H9 (cell line): ENCODE measurements around the gene TRMT1. TPM values are rescaled to one million over a fixed set of nuclear protein-coding genes. Genes with fewer than 3 reads are reported as not detected.

Source experiments
- DNase-seq: peaks from one replicate; pipeline ENCODE4 v3.0.0-alpha.2; 2017
- H2AFZ ChIP-seq: one replicate; pipeline ENCODE4 v1.6.1; 2013; ENCODE audit warnings: mild to moderate bottlenecking, low read length, control low read depth, moderate library complexity
- H2AK5ac ChIP-seq: 2 replicates; pipeline ENCODE4 v1.6.1; 2013; ENCODE audit warnings: low read length, control low read depth, mixed read lengths; ENCODE audit not compliant: insufficient read length
- H2BK120ac ChIP-seq: one replicate; pipeline ENCODE4 v1.6.1; 2013; ENCODE audit warnings: low read depth, mild to moderate bottlenecking, low read length, control low read depth, inconsistent platforms; ENCODE audit not compliant: poor library complexity, severe bottlenecking
- H2BK12ac ChIP-seq: 2 replicates; pipeline ENCODE4 v1.6.1; 2013; ENCODE audit warnings: low read length, control low read depth, mixed read lengths, low read depth; ENCODE audit not compliant: insufficient read length
- H2BK15ac ChIP-seq: 2 replicates; pipeline ENCODE4 v1.6.1; 2013; ENCODE audit warnings: low read depth, low read length, control low read depth
- H2BK20ac ChIP-seq: one replicate; pipeline ENCODE4 v1.6.1; 2013; ENCODE audit warnings: low read depth, mild to moderate bottlenecking, low read length, control low read depth, inconsistent platforms; ENCODE audit not compliant: poor library complexity, severe bottlenecking
- H2BK5ac ChIP-seq: 2 replicates; pipeline ENCODE4 v1.6.1; 2013; ENCODE audit warnings: low read length, control low read depth, mixed read lengths; ENCODE audit not compliant: insufficient read length
- H3K14ac ChIP-seq: 2 replicates; pipeline ENCODE4 v1.6.1; 2013; ENCODE audit warnings: low read length, control low read depth; ENCODE audit not compliant: insufficient read depth
- H3K18ac ChIP-seq: 2 replicates; pipeline ENCODE4 v1.6.1; 2013; ENCODE audit warnings: low read depth, mild to moderate bottlenecking, mixed read lengths, low read length, control low read depth; ENCODE audit not compliant: insufficient read length
- H3K23ac ChIP-seq: 2 replicates; pipeline ENCODE4 v1.6.1; 2013; ENCODE audit warnings: low read length, control low read depth, mixed read lengths, low read depth; ENCODE audit not compliant: insufficient read length
- H3K23me2 ChIP-seq: 2 replicates; pipeline ENCODE4 v1.6.1; 2013; ENCODE audit warnings: low read depth, mild to moderate bottlenecking, mixed read lengths, low read length, control low read depth; ENCODE audit not compliant: insufficient read length, poor library complexity, severe bottlenecking
- H3K27ac ChIP-seq: 2 replicates; pipeline ENCODE4 v1.5.1; 2013; ENCODE audit warnings: low read length, control low read depth, mixed read lengths, low read depth; ENCODE audit not compliant: insufficient read length
- H3K27me3 ChIP-seq: 2 replicates; pipeline ENCODE4 v1.6.1; 2013; ENCODE audit warnings: low read length, control low read depth, inconsistent platforms; ENCODE audit not compliant: insufficient read depth
- H3K4ac ChIP-seq: 2 replicates; pipeline ENCODE4 v1.6.1; 2013; ENCODE audit warnings: low read depth, mild to moderate bottlenecking, control low read depth, inconsistent platforms, low read length, moderate library complexity
- H3K4me1 ChIP-seq: 2 replicates; pipeline ENCODE4 v1.6.1; 2013; ENCODE audit warnings: low read length, control low read depth, inconsistent platforms; ENCODE audit not compliant: insufficient read depth
- H3K4me2 ChIP-seq: 2 replicates; pipeline ENCODE4 v1.6.1; 2013; ENCODE audit warnings: low read length, control low read depth, mixed read lengths; ENCODE audit not compliant: insufficient read length, insufficient read depth
- H3K56ac ChIP-seq: 2 replicates; pipeline ENCODE4 v1.6.1; 2013; ENCODE audit warnings: low read depth, mild to moderate bottlenecking, mixed read lengths, low read length, control low read depth; ENCODE audit not compliant: insufficient read length
- H3K79me1 ChIP-seq: 2 replicates; pipeline ENCODE4 v1.6.1; 2013; ENCODE audit warnings: low read depth, mild to moderate bottlenecking, moderate library complexity, low read length, control low read depth, inconsistent platforms; ENCODE audit not compliant: insufficient read depth, poor library complexity, severe bottlenecking
- H3K79me2 ChIP-seq: 2 replicates; pipeline ENCODE4 v1.6.1; 2013; ENCODE audit warnings: low read length, control low read depth, inconsistent platforms; ENCODE audit not compliant: insufficient read depth
- H3K9ac ChIP-seq: 2 replicates; pipeline ENCODE4 v1.6.1; 2013; ENCODE audit warnings: low read length, control low read depth, mixed read lengths; ENCODE audit not compliant: insufficient read length; ENCODE audit errors: extremely low read depth
- H3K9me3 ChIP-seq: one replicate; pipeline ENCODE4 v1.6.1; 2013; ENCODE audit warnings: low read depth, low read length, inconsistent platforms; ENCODE audit not compliant: control insufficient read depth
- H3T11ph ChIP-seq: one replicate; pipeline ENCODE4 v1.6.1; 2013; ENCODE audit warnings: mild to moderate bottlenecking, low read length, control low read depth, inconsistent platforms
- H4K20me1 ChIP-seq: one replicate; pipeline ENCODE4 v1.6.1; 2013; ENCODE audit not compliant: control insufficient read depth, insufficient read length, insufficient read depth
- H4K5ac ChIP-seq: 2 replicates; pipeline ENCODE4 v1.6.1; 2013; ENCODE audit warnings: low read depth, mild to moderate bottlenecking, mixed read lengths, low read length, control low read depth; ENCODE audit not compliant: insufficient read length
- H4K8ac ChIP-seq: replicated peaks from 2 replicates; pipeline ENCODE4 v1.6.1; 2013; ENCODE audit warnings: low read length, control low read depth, mixed read lengths, low read depth; ENCODE audit not compliant: insufficient read length
- H4K91ac ChIP-seq: 2 replicates; pipeline ENCODE4 v1.6.1; 2013; ENCODE audit warnings: low read depth, mild to moderate bottlenecking, moderate library complexity, mixed read lengths, low read length, control low read depth; ENCODE audit not compliant: insufficient read length
- H3K27ac Mint-ChIP-seq, 3 experiments: 2 replicates in 2 of 3; 3 replicates in 1 of 3; pipeline ENCODE4 v1.8.0; 2020 to 2021; ENCODE audit warnings: mixed read lengths in 3 of 3, mild to moderate bottlenecking in 1 of 3, moderate library complexity in 1 of 3
- H3K27me3 Mint-ChIP-seq: 2 replicates; pipeline ENCODE4 v1.8.0; 2021; ENCODE audit warnings: low read depth, mild to moderate bottlenecking, moderate library complexity, mixed read lengths
- H3K36me3 Mint-ChIP-seq, 3 experiments: 2 replicates in 2 of 3; 3 replicates in 1 of 3; pipeline ENCODE4 v1.8.0; 2020 to 2021; ENCODE audit warnings: low read depth in 3 of 3, mixed read lengths in 3 of 3; ENCODE audit not compliant: insufficient read depth in 1 of 3
- H3K4me1 Mint-ChIP-seq, 2 experiments: 2 replicates each; pipeline ENCODE4 v1.8.0; 2020; ENCODE audit warnings: mixed read lengths in 2 of 2
- H3K4me3 Mint-ChIP-seq, 2 experiments: 2 replicates in 1 of 2; 3 replicates in 1 of 2; pipeline ENCODE4 v1.8.0; 2020 to 2021; ENCODE audit warnings: mild to moderate bottlenecking in 2 of 2, mixed read lengths in 2 of 2, moderate library complexity in 1 of 2
- H3K9me3 Mint-ChIP-seq, 2 experiments: 2 replicates in 1 of 2; 3 replicates in 1 of 2; pipeline ENCODE4 v1.8.0; 2020; ENCODE audit warnings: mild to moderate bottlenecking in 2 of 2, mixed read lengths in 2 of 2, moderate library complexity in 1 of 2
- WGBS: extraction: QIAGEN DNeasy Blood & Tissue Kit; methylation state at CpG from one replicate; pipeline ENCODE4 v1.1.7; 2013; ENCODE audit warnings: missing lambda C conversion rate, low lambda C conversion rate, mixed read lengths; ENCODE audit not compliant: insufficient read length; ENCODE audit errors: extremely low coverage; 5-methylcytosine and 5-hydroxymethylcytosine counted together
- total RNA-seq: library from RNA; stranded (reverse); gene quantifications from 2 replicates; pipeline ENCODE4 v1.2.1, GENCODE V29; 2021
- TF ChIP-seq, protein P1 (sequence below): fragments of 200-600 bp; sonication (generic); conservative IDR thresholded peaks from 3 replicates; pipeline ENCODE4 v1.8.0; 2021; ENCODE audit warnings: antibody characterized with exemption, mild to moderate bottlenecking

Gene TRMT1
- total RNA-seq, 1 experiment from 2014 or later = 95.7 TPM

DNA sequence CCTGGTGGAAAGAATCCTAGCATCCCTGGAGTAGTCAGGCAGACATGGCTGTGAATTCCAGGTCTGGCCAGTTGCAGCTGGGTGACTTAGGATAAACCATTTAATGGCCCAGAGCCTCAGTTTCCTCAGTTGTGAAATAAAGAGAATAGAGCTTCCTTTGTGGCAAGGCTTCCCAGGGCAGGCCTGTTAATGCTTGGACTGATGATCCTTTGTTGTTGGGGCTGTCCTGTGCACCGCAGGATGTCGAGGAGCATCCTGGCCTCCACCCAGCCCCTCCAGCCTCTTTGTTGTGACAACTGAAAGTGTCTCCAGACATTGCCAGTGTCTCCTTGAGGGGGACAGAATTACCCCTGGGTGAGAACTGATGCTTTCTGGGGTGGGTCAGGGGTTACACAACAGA is 30.2 kb downstream of the TRMT1 start:
- H3K4me2 ChIP-seq = no peak overlapping the region
- no peak overlapping the region for H3K9ac ChIP-seq
- H3K18ac ChIP-seq = no peak overlapping the region
- no peaks in the 10 kb centered on the region for H4K20me1 ChIP-seq
- no peak overlapping the region for H2BK20ac ChIP-seq
- H3K79me2 ChIP-seq = no peaks in the 10 kb centered on the region
- no peak overlapping the region for H2BK120ac ChIP-seq
- no peaks in the 10 kb centered on the region; the same call in 1 of the 2 replicates for H3K27me3 ChIP-seq
- peaks cover 2% of the 10 kb centered on the region for H3K23me2 ChIP-seq
- no peak overlapping the region for H3K14ac ChIP-seq
- Mint-ChIP-seq H3K27ac (no peak overlapping the region), H3K4me3 (no peak overlapping the region), H3K4me1 (peaks cover 15 to 43% of the 10 kb centered on the region in 2 experiments), H3K9me3 (no peaks in the 10 kb centered on the region), H3K36me3 (no peaks in the 10 kb centered on the region), H3K27me3 (peaks cover 58% of the 10 kb centered on the region)
- no peak overlapping the region for H3K27ac ChIP-seq
- H3K9me3 ChIP-seq = no peaks in the 10 kb centered on the region
- H2AFZ ChIP-seq = no peak overlapping the region
- TF ChIP-seq, protein P1, sequence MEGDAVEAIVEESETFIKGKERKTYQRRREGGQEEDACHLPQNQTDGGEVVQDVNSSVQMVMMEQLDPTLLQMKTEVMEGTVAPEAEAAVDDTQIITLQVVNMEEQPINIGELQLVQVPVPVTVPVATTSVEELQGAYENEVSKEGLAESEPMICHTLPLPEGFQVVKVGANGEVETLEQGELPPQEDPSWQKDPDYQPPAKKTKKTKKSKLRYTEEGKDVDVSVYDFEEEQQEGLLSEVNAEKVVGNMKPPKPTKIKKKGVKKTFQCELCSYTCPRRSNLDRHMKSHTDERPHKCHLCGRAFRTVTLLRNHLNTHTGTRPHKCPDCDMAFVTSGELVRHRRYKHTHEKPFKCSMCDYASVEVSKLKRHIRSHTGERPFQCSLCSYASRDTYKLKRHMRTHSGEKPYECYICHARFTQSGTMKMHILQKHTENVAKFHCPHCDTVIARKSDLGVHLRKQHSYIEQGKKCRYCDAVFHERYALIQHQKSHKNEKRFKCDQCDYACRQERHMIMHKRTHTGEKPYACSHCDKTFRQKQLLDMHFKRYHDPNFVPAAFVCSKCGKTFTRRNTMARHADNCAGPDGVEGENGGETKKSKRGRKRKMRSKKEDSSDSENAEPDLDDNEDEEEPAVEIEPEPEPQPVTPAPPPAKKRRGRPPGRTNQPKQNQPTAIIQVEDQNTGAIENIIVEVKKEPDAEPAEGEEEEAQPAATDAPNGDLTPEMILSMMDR = no peak
- no peak overlapping the region for H4K91ac ChIP-seq
- peaks cover 5% of the 10 kb centered on the region; the same call in 1 of the 2 replicates for H3K4me1 ChIP-seq
- no peak overlapping the region for H4K8ac ChIP-seq
- H3T11ph ChIP-seq = no peak overlapping the region
- no CpG with 5 or more reads among the region's 2 CpGs for WGBS
- H2BK5ac ChIP-seq = no peak overlapping the region
- H2AK5ac ChIP-seq = no peak overlapping the region
- no peak overlapping the region for H3K56ac ChIP-seq
- no peak overlapping the region for H2BK12ac ChIP-seq
- no peak overlapping the region for H4K5ac ChIP-seq
- no peak overlapping the region for H3K4ac ChIP-seq
- H3K79me1 ChIP-seq = no peaks in the 10 kb centered on the region
- no peak overlapping the region for H2BK15ac ChIP-seq
- no peak overlapping the region for H3K23ac ChIP-seq
- DNase-seq = no peak
